K562 (cell line): ENCODE data around the gene TRPV5. TPM values are rescaled to one million over a fixed set of nuclear protein-coding genes. Genes with fewer than 3 reads are reported as not detected.

ENCODE experiments used
- AFF1 ChIP-seq, 2 experiments: fragments of 450-650 bp; IDR thresholded peaks; 2 replicates each; pipeline ENCODE4 v1.6.1; 2018; ENCODE audit warnings: mild to moderate bottlenecking in 2 of 2, low read depth in 1 of 2; ENCODE audit not compliant: partially characterized antibody in 2 of 2
- BRD4 ChIP-seq: fragments of 200-600 bp; sonication (generic); IDR thresholded peaks from 2 replicates; pipeline ENCODE4 v1.6.1; 2017; ENCODE audit warnings: inconsistent platforms
- CCAR2 ChIP-seq: fragments of 200-400 bp; formaldehyde crosslinking; IDR thresholded peaks from 2 replicates; pipeline ENCODE4 v1.6.1; 2017; ENCODE audit warnings: mild to moderate bottlenecking, low read depth, low read length
- ETV6 ChIP-seq, 3 experiments: fragments of 150-350 bp in 1 of 3; sonication (generic) in 1 of 3; formaldehyde crosslinking in 1 of 3; IDR thresholded peaks; 2 replicates each; pipeline versions ENCODE4 v1.6.1 to v1.8.0; 2014 to 2022; ENCODE audit warnings: borderline replicate concordance in 2 of 3, low read depth in 2 of 3, antibody characterized with exemption in 1 of 3, low read length in 1 of 3, mild to moderate bottlenecking in 1 of 3, missing genetic modification reagents in 1 of 3
- FIP1L1 ChIP-seq: fragments of 200-400 bp; formaldehyde crosslinking; IDR thresholded peaks from 2 replicates; pipeline ENCODE4 v1.6.1; 2018; ENCODE audit warnings: mild to moderate bottlenecking, low read depth, low read length; ENCODE audit not compliant: poor library complexity, severe bottlenecking
- HSF4 ChIP-seq: fragments of 250-450 bp; sonication (Bioruptor Pico); IDR thresholded peaks from 2 replicates; pipeline ENCODE4 v2.1.2; 2022; ENCODE audit warnings: mild to moderate bottlenecking, moderate library complexity, borderline replicate concordance
- JUN ChIP-seq, 2 experiments: sonication (generic) in 1 of 2; formaldehyde crosslinking in 1 of 2; IDR thresholded peaks; 2 replicates each; pipeline versions ENCODE4 v1.6.1 to v1.8.0; 2012 to 2022; ENCODE audit warnings: borderline replicate concordance in 2 of 2, mild to moderate bottlenecking in 2 of 2, improper control_type of control experiment in 1 of 2, low read depth in 1 of 2, low read length in 1 of 2, missing genetic modification reagents in 1 of 2
- MYC ChIP-seq, 2 experiments: fragments of 250-450 bp in 1 of 2; sonication (Bioruptor Pico) in 1 of 2; IDR thresholded peaks; 2 replicates each; pipeline versions ENCODE4 v1.5.1 to v1.6.1; 2012 to 2021; ENCODE audit warnings: low read depth in 2 of 2, borderline replicate concordance in 1 of 2, improper control_type of control experiment in 1 of 2, low read length in 1 of 2, mild to moderate bottlenecking in 1 of 2, moderate library complexity in 1 of 2
- PHB2 ChIP-seq: fragments of 450-650 bp; IDR thresholded peaks from 2 replicates; pipeline ENCODE4 v1.6.1; 2017; ENCODE audit warnings: low read depth
- PYGO2 ChIP-seq: fragments of 450-650 bp; IDR thresholded peaks from 2 replicates; pipeline ENCODE4 v1.6.1; 2016; ENCODE audit warnings: mild to moderate bottlenecking, missing genetic modification characterization, moderate library complexity, missing compliant biosample characterization
- SNRNP70 ChIP-seq: fragments of 200-400 bp; formaldehyde crosslinking; optimal IDR thresholded peaks from 2 replicates; pipeline ENCODE3; 2017; ENCODE audit warnings: low read depth, low read length
- TAF15 ChIP-seq: fragments of 200-400 bp; formaldehyde crosslinking; IDR thresholded peaks from 2 replicates; pipeline ENCODE4 v1.6.1; 2017; ENCODE audit warnings: mild to moderate bottlenecking, low read depth, low read length, moderate library complexity
- TFAP4 ChIP-seq: sonication (generic); formaldehyde crosslinking; IDR thresholded peaks from 2 replicates; pipeline ENCODE4 v1.8.0; 2022; ENCODE audit warnings: missing genetic modification reagents, mild to moderate bottlenecking, moderate library complexity, borderline replicate concordance
- ZNF431 ChIP-seq: sonication (generic); formaldehyde crosslinking; IDR thresholded peaks from 2 replicates; pipeline ENCODE4 v1.8.0; 2022; ENCODE audit warnings: mild to moderate bottlenecking, missing genetic modification reagents
- polyA plus RNA-seq, 8 experiments: library from polyadenylated mRNA; depleted of rRNA in 4 of 8; stranded (reverse) in 5 of 8; unstranded in 3 of 8; fragments of >200 nt; fragmentation: Nextera tagmentation in 2 of 8; fragmentation: Illumina TruSeq in 1 of 8; extraction: Ambion mirVana in 2 of 8; extraction: Trizol in 1 of 8; gene quantifications; 2 replicates each; pipeline versions ENCODE4 v1.2.1 to v1.2.3, GENCODE V29; 2011 to 2014; ENCODE audit warnings: inconsistent platforms in 1 of 8, missing spikeins in 1 of 8
- total RNA-seq, 7 experiments: library from RNA; depleted of rRNA in 6 of 7; stranded (reverse); fragments of >200 nt in 6 of 7; fragmentation: Illumina TruSeq in 2 of 7; extraction: Trizol in 2 of 7; gene quantifications; 2 replicates each; pipeline versions ENCODE4 v1.2.1 to v1.2.3, GENCODE V29; 2011 to 2021; ENCODE audit warnings: low replicate concordance in 1 of 7

TRPV5 gene
- total and polyA plus RNA-seq, 9 of the 15 experiments (the other 6 are each of a cell fraction or from before 2014, with no cell fraction given): not detected

- TF ChIP-seq ZNF431 (CRISPR knock-in tag) (no peak), JUN (IDR thresholded peaks at IDR 0.05; ENCODE audit: borderline replicate concordance, low read depth, low read length) (no peak), JUN (CRISPR knock-in tag; IDR thresholded peaks at IDR 0.05; ENCODE audit: borderline replicate concordance) (no peak), HSF4 (CRISPR knock-in tag) (no peak), PYGO2 (tag) (no peak), AFF1 (IDR thresholded peaks at IDR 0.05; ENCODE audit: low read depth in 1 of 2, partially characterized antibody in 2 of 2) (no peak), TFAP4 (CRISPR knock-in tag) (no peak), TAF15 (no peak), BRD4 (no peak), ETV6 (IDR thresholded peaks at IDR 0.05; ENCODE audit: borderline replicate concordance in 1 of 2, low read depth in 2 of 2, low read length in 1 of 2) (no peak), ETV6 (CRISPR knock-in tag; IDR thresholded peaks at IDR 0.05; ENCODE audit: borderline replicate concordance) (no peak), PHB2 (no peak), CCAR2 (no peak), SNRNP70 (no peak), MYC (IDR thresholded peaks at IDR 0.05; ENCODE audit: low read depth, low read length) (no peak), MYC (CRISPR knock-in tag; IDR thresholded peaks at IDR 0.05; ENCODE audit: borderline replicate concordance, low read depth) (no peak), FIP1L1 (no peak)
- TF ChIP-seq, all 486 proteins: peak for 0
Observed at GRCh38 chr7:142918901-142919300, 14.6 kb downstream of the TRPV5 start (continued).
